GM12891 (cell line): Measurements from ENCODE around the gene SLC41A2.

Experiments
- PAX5 ChIP-seq: IDR thresholded peaks from 2 replicates; pipeline ENCODE4 v1.6.1; 2011; ENCODE audit warnings: low read length, moderate library complexity, mild to moderate bottlenecking; ENCODE audit not compliant: insufficient read depth, severe bottlenecking
- POLR2A ChIP-seq: IDR thresholded peaks from 2 replicates; pipeline ENCODE4 v1.6.1; 2011; ENCODE audit warnings: low read depth, low read length, control low read depth
- POLR2AphosphoS5 ChIP-seq: IDR thresholded peaks from 2 replicates; pipeline ENCODE4 v1.6.1; 2011; ENCODE audit warnings: low read depth, low read length, control low read depth
- POU2F2 ChIP-seq: IDR thresholded peaks from 2 replicates; pipeline ENCODE4 v1.6.1; 2011; ENCODE audit warnings: low read depth, mild to moderate bottlenecking, control low read depth, low read length, moderate library complexity
- SPI1 ChIP-seq: IDR thresholded peaks from 2 replicates; pipeline ENCODE4 v1.6.1; 2011; ENCODE audit warnings: low read depth, low read length, control low read depth
- TAF1 ChIP-seq: IDR thresholded peaks from 2 replicates; pipeline ENCODE4 v1.6.1; 2011; ENCODE audit warnings: low read depth, low read length, control low read depth

GRCh38 chr12:104957719-104958000, 430 bp downstream of the SLC41A2 start:
- no peak for TF ChIP-seq POLR2A
- TF ChIP-seq SPI1: no peak
- TF ChIP-seq POLR2AphosphoS5: no peak
- TF ChIP-seq TAF1: no peak
- TF ChIP-seq POU2F2: no peak
- no peak for TF ChIP-seq PAX5
